Bronchial epithelial cell (primary cell): Measurements from ENCODE around the gene RAMACL. TPM values are rescaled to one million over a fixed set of nuclear protein-coding genes. Genes with fewer than 3 reads are reported as not detected.

Source experiments
- DNase-seq: peaks from one replicate; pipeline ENCODE4 v3.0.0-alpha.2; 2010; ENCODE audit warnings: low read depth
- FAIRE-seq: peaks from 2 replicates; lab custom pipeline; 2011; peaks lifted over from hg19 to GRCh38; lab: Jason Lieb, UNC
- H3K27me3 ChIP-seq: 2 replicates; pipeline ENCODE4 v1.5.1; 2011; ENCODE audit warnings: low read length; ENCODE audit not compliant: control insufficient read depth, insufficient read depth
- H3K36me3 ChIP-seq: 2 replicates; pipeline ENCODE4 v1.5.1; 2011; ENCODE audit warnings: low read length; ENCODE audit not compliant: control insufficient read depth, insufficient read depth
- H3K4me3 ChIP-seq: 2 replicates; pipeline ENCODE4 v1.5.1; 2011; ENCODE audit warnings: mild to moderate bottlenecking, low read depth, low read length, control low read depth
- total RNA-seq: library from RNA; depleted of rRNA; stranded (reverse); fragments of >200 nt; gene quantifications from 2 replicates; pipeline ENCODE4 v1.2.1, GENCODE V29; 2014
- TF ChIP-seq, protein P1 (sequence below): IDR thresholded peaks from 2 replicates; pipeline ENCODE4 v1.5.1; 2011; ENCODE audit warnings: mild to moderate bottlenecking, moderate library complexity, low read length, control low read depth, inconsistent platforms; ENCODE audit not compliant: insufficient read depth, severe bottlenecking

RAMACL gene
- total RNA-seq, 1 donor from 2014 or later: 1.6 TPM

DNA sequence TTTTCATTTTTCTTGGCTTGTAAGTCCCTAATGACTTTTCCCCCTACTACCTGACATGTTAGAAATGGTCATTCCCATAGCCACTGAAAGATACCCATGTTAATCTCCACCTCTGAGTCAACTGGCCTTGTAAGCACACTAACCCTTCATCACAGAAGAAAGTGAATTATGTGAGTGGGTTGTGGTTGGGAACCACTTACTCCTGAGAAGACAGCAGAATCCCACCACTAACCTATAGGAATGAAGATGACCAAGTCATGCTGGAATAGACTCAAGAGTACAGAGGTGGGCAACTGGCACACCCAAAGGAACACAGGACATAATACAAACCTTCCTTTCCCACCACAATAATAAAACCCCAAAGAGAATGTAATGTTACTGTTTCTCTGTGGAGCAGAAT lies 30.1 kb downstream of the RAMACL start:
- TF ChIP-seq, protein P1, sequence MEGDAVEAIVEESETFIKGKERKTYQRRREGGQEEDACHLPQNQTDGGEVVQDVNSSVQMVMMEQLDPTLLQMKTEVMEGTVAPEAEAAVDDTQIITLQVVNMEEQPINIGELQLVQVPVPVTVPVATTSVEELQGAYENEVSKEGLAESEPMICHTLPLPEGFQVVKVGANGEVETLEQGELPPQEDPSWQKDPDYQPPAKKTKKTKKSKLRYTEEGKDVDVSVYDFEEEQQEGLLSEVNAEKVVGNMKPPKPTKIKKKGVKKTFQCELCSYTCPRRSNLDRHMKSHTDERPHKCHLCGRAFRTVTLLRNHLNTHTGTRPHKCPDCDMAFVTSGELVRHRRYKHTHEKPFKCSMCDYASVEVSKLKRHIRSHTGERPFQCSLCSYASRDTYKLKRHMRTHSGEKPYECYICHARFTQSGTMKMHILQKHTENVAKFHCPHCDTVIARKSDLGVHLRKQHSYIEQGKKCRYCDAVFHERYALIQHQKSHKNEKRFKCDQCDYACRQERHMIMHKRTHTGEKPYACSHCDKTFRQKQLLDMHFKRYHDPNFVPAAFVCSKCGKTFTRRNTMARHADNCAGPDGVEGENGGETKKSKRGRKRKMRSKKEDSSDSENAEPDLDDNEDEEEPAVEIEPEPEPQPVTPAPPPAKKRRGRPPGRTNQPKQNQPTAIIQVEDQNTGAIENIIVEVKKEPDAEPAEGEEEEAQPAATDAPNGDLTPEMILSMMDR: no peak
- Histone ChIP-seq H3K4me3 (no peak overlapping the region), H3K36me3 (no peaks in the 10 kb centered on the region), H3K27me3 (no peaks in the 10 kb centered on the region)
- FAIRE-seq (no peak), DNase-seq (peak; percentile 37)

DNA sequence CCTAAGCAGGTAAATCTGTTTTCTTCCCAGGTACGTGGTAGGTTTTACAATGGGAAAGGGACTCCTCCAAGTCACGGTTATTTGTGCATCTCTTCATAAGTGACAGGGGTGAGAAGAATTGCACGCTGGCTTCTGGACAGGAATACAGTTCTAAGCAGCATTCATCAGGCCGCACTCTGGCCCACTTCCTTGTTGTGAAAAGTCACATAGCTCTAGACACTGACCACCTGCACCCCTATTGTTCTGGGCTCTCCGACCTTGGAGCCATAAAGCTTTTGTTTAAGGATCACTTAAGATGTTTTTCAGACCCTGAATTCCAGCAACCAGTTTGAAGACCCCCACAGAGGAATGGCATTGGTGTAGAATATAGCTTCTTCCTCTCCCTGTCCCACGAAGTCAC lies 31.4 kb downstream of the RAMACL start:
- TF ChIP-seq, protein P1: no peak
- Histone ChIP-seq H3K36me3 (no peaks in the 10 kb centered on the region), H3K4me3 (no peak overlapping the region), H3K27me3 (no peaks in the 10 kb centered on the region)
- FAIRE-seq (peak; percentile 77), DNase-seq (no peak)

DNA sequence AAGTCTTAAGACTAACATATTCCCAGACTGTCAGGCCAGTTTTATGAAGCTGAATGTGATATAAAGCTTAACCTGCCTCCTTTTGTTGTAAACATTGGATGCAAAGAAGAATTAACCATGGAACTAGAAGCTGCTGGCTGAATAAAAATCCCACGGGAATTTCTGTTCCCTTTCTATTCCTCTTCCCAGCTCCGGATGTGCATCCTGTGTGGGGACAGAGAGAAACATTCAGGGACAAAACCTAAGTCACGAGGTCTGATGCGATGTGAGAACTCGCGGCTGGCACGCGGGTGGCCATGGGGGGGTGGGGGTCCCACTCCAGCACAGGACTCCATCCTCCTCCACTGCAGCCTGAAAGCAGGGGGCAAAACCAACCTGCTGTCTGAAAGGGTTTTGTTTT lies 32.2 kb downstream of the RAMACL start:
- no peak for FAIRE-seq
- no peaks in the 10 kb centered on the region for H3K36me3 ChIP-seq
- H3K4me3 ChIP-seq: no peak overlapping the region
- TF ChIP-seq, protein P1: no peak
- no peak for DNase-seq
- H3K27me3 ChIP-seq: no peaks in the 10 kb centered on the region

DNA sequence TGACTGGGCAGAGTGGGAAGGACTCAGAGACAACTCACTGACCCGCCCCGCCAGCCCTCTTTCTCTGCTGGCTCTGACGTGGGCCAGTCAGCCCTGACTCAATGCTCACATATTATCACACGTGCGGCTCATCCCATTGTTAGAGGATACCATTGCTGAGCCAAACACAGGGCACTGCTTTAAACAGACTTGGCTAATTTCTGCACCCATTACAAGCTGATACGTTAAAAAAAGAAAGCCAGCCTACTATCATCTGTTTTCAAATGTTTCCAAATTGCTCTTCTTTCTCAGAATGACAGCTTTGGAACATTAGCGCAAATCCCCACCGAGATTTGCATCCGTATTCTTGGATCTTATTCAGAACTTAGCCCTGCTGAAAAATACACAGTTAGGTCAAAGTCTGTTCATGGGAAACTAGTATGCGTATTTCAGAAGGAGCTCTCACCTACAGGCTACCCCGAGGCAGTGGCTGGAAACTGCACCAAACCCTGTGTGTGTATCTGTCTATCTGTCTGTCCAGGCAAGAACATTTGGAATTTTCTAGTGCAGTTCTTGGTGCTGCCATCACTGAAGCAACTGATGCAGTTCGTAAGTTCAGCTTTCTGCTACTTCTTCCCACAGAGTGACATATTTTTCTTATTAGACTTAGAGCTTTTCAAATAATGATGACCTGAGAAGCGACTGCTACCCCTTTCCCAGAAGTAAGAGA lies 32.8 kb downstream of the RAMACL start:
- Histone ChIP-seq H3K27me3 (no peaks in the 10 kb centered on the region), H3K36me3 (no peaks in the 10 kb centered on the region), H3K4me3 (no peak overlapping the region)
- TF ChIP-seq, protein P1: no peak
- FAIRE-seq: no peak
- peak; percentile 76 for DNase-seq

DNA sequence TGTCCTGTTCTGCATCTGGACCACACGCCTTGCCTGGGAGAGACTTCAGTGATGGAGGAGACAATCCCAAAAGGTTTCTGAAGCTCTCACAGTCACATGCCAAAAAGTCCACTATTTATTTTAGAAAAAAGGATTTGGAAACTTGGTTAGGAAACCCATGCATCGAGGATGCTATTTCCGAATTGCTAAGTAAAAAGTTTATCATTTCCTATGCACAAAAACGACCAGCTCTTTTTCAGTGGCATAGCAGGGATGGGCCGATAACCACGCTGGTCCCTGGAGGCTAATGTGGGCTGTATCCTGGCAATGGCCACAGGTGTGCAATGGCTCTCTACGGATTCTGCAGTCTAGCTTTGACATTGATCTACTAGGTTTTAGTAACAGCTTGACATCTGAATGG lies 33.9 kb downstream of the RAMACL start:
- no peaks in the 10 kb centered on the region for H3K27me3 ChIP-seq
- DNase-seq: no peak
- no peak for FAIRE-seq
- H3K36me3 ChIP-seq: no peaks in the 10 kb centered on the region
- no peak overlapping the region for H3K4me3 ChIP-seq
- TF ChIP-seq, protein P1: no peak
